D721Med (cell line): ENCODE measurements around the gene EIF6.
"Not testable (repeated sequence)": the region's sequence is repeated elsewhere in the genome, so short reads cannot be mapped to it uniquely, and the experiment has no call there.

ENCODE experiments used
- DNase-seq: peaks from one replicate; pipeline ENCODE4 v3.0.0; 2011; ENCODE audit warnings: low spot score; ENCODE audit not compliant: insufficient read length
- FAIRE-seq: peaks from 2 replicates; lab custom pipeline; 2011; peaks lifted over from hg19 to GRCh38; lab: Jason Lieb, UNC
- TF ChIP-seq, protein P1 (sequence below): IDR thresholded peaks from 2 replicates; pipeline ENCODE4 v1.5.1; 2012; ENCODE audit warnings: mild to moderate bottlenecking, control low read depth; ENCODE audit not compliant: insufficient read depth; ENCODE audit errors: missing control alignments

The EIF6 gene

DNA sequence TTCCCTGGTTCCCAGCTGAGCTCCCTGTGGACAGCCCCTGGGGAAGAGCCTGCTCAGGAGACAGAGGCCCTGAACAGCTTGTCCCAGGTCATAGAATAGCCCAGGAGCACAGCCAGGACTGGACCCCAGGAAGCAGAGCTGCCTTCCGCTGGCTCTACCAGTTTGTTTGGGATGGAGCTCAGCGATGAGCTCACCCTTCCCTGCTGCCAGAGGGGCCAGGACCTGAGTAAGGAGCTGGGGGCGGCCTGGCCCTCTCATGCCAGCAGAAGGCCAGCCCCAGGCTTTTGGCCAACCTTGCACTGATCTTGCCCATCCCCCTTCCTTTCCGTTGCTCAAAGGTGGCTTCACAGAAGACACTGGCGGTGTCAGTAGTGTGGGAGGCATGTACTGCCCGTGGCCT is 24.1 kb downstream of the EIF6 start:
- DNase-seq (no peak), FAIRE-seq (no peak)
- TF ChIP-seq, protein P1, sequence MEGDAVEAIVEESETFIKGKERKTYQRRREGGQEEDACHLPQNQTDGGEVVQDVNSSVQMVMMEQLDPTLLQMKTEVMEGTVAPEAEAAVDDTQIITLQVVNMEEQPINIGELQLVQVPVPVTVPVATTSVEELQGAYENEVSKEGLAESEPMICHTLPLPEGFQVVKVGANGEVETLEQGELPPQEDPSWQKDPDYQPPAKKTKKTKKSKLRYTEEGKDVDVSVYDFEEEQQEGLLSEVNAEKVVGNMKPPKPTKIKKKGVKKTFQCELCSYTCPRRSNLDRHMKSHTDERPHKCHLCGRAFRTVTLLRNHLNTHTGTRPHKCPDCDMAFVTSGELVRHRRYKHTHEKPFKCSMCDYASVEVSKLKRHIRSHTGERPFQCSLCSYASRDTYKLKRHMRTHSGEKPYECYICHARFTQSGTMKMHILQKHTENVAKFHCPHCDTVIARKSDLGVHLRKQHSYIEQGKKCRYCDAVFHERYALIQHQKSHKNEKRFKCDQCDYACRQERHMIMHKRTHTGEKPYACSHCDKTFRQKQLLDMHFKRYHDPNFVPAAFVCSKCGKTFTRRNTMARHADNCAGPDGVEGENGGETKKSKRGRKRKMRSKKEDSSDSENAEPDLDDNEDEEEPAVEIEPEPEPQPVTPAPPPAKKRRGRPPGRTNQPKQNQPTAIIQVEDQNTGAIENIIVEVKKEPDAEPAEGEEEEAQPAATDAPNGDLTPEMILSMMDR = no peak

DNA sequence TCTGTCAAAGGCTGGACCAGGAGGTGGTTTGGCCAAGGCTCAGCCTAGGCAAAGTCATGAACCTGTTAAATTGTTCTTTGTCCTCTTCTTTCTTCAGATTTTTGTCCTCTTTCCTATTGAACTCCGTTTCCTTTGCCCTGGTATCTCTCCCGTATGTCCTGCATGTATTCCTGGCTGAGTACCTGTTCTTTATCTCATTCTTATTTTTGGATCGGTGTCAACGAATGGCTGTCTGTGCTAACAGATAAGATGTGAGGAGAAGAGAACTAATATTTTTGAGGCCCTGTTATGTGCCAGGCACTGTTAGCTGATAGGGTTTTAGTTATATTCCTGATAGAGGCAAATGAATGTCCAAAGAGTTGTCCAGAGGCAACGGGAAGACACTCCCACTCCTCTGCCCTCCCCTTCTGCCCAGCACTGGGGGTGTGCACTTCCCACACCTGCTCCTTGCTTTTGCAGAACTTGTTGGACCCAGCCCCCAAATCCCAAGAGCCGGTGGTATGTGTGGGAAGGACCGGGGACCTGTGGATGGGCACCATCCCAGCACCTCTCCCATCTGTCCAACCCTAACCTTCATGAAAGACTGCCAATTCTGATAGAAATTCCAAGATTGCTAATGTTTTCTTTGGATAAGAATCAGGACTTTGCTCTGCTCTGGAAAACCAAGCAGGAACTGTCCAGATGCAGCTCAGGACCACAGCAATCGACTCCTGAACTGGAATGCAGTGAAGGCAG is 27.2 kb downstream of the EIF6 start:
- no peak for DNase-seq
- TF ChIP-seq, protein P1 = no peak
- FAIRE-seq = no peak

DNA sequence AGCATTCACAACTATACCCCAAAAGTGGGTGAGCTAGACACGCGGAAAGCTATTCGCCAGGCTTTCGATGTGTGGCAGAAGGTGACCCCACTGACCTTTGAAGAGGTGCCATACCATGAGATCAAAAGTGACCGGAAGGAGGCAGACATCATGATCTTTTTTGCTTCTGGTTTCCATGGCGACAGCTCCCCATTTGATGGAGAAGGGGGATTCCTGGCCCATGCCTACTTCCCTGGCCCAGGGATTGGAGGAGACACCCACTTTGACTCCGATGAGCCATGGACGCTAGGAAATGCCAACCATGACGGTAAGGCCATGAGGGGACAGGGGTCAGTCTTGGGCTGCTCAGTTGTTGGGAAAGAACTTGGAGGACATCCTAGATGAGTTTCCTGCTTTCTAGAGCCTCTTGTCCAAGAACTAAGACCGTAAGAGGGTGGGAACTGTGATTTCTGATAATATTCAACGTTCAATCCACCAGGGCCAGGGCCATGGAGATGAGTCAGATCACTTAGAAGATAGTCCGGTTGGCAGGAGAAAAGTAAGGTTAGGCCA is 30.0 kb downstream of the EIF6 start:
- FAIRE-seq (no peak), DNase-seq (no peak)

DNA sequence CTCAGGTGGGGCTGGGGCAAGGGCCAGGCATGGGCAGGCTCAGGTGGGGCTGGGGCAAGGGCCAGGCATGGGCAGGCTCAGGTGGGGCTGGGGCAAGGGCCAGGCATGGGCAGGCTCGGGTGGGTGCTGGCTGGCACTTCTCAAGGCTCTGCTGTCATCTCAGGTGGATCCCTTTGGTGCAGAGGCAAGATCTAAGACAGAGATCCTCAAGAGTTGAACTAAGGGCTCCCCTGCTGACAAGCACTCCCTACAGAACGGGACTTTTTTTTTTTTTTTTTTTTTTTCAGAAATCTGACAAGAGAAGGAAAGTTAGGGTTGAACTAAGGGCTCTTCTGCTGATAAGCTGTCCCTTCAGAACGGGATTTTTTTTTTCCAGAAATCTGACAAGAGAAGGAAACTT is 31.6 kb downstream of the EIF6 start:
- FAIRE-seq = no peak
- TF ChIP-seq, protein P1 = no peak
- no peak for DNase-seq

More for the DNA sequence above, 30.0 kb downstream of the EIF6 start:
- TF ChIP-seq, protein P1 = no peak

DNA sequence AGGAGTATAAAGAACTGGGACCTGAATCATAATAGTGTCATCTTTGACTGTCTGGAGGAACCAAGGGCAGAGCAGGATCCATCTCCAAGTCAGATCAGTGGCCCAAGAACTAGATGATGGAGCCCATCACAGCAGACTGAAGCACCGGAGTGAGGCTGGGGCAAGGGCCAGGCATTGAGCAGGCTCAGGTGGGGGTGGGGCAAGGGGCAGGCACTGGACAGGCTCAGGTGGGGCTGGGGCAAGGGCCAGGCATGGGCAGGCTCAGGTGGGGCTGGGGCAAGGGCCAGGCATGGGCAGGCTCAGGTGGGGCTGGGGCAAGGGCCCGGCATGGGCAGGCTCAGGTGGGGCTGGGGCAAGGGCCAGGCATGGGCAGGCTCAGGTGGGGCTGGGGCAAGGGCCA is 32.0 kb downstream of the EIF6 start:
- not testable (repeated sequence) for FAIRE-seq, DNase-seq

DNA sequence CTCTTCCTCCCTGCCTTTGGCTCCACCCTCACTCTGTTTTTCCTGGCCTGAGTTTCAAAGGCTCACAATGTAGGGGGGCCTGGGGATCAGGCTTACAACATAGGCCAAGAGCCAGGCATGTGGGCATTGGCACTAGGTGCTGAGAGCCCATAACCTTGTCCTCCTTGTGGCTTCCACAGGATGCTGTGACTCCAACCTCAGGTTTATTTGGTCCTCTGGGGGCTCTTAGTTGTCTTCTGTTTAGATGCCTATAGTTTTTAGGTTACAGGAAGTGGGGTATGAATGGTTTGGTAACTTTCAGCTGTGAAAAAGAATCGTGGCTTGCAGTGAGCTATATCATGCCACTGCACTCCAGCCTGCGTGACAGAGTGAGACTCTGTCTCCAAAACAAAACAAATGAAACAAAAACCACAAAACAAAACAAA is 32.5 kb downstream of the EIF6 start:
- TF ChIP-seq, protein P1 = no peak
- no peak for FAIRE-seq
- DNase-seq = no peak

DNA sequence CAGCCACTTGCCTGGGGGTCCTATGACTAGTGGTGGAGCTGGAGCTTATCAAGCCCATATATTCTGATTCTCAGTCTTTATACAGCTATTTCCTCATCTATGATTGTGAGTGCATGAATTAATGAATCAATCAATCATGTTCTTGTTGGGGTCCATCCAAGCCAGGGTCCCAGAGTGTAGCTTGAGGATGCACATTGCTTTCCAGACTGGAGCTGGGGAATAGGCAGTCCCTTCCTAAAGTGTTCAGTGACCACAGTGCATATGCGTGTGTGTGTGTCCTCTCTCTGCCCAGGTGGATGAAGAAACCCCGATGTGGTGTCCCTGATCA is 33.0 kb downstream of the EIF6 start:
- TF ChIP-seq, protein P1 = no peak
- DNase-seq (no peak), FAIRE-seq (no peak)
